GM19351 (cell line): ENCODE data around the gene TNFRSF25.
A peak's percentile ranks its signal among the peaks of the same experiment; 100 is the strongest.

Experiments
- ATAC-seq: cut with Tn5 transposase; IDR thresholded peaks from one replicate; pipeline ENCODE4 v1.9.1; 2021; ENCODE audit warnings: mild to moderate bottlenecking, moderate library complexity; ENCODE audit not compliant: unreplicated experiment

The TNFRSF25 gene

GRCh38 chr1:6488602-6489382 lies 22.8 kb upstream of the TNFRSF25 start:
- ATAC-seq: no peak

DNA sequence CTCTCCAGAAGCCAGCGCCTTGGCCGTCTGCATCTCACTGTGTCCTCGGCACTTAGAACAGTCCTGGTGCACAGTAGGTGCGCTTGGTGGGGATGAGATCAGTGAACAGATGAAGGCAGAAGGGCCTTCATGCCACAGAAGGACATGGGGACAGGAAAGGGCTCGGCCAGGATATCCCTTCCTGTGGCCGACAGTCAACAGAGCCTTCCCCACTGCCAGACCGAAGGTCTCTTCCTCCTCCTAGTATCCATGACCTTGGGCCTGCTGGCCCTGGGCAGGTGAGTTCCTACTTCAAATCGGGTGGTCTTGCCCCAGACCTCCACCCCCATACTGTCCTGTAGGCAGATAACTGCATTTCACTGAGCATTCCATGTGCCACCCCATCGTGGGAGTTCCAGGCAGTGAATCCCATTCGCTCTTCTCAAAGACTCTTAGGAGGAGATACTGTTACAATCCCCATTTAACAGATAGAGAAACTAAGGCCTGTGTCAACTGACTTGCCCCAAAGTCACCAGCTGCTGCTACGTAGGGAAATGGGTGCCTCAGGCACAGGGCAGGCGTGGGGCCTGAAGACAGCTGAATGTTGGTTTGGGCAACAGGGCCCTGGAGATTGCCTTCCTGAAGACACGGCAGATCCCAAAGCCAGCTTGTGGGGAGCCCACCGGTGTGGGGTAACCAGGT lies 22.0 kb upstream of the TNFRSF25 start:
- ATAC-seq: no peak

- ATAC-seq: peak; percentile 55
Measured at GRCh38 chr1:6486433-6487011, 20.5 kb upstream of the TNFRSF25 start.

- no peak for ATAC-seq
Measured at GRCh38 chr1:6485168-6486101, 19.5 kb upstream of the TNFRSF25 start.

DNA sequence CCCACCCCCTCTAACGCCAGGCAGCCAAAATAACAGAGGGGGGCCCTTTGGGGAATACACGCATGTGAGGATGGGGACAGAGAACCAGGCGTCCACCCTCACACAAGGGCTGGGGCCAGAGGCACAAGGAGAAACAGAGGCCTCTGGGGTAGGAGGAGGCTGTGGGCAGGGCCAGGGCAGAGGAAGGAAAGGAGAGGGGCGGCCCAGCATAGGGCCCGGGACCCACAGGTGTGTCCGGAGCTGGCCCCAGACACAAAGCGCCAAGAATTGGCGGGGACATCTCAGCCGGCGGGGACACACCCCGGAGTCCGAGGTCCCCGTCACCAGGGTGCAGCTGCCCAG lies 18.8 kb upstream of the TNFRSF25 start:
- no peak for ATAC-seq

DNA sequence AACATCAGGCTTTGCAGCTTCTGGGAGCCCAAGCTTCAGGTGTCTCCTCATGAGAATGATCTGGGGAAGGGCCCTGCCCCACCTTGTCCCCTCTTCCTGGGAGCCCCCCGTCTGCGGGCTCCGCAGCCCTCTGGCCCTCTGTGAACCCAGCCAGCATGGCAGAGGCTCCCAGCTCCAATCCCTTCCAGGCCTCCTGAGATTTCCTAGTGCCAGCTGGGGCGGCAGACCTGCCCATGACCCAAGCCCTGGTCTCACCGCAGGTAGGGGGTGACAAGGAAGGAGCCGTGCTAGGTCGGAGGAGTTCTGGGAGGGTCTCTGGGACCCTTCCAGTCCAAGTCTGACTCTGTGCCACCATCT lies 17.8 kb upstream of the TNFRSF25 start:
- no peak for ATAC-seq

DNA sequence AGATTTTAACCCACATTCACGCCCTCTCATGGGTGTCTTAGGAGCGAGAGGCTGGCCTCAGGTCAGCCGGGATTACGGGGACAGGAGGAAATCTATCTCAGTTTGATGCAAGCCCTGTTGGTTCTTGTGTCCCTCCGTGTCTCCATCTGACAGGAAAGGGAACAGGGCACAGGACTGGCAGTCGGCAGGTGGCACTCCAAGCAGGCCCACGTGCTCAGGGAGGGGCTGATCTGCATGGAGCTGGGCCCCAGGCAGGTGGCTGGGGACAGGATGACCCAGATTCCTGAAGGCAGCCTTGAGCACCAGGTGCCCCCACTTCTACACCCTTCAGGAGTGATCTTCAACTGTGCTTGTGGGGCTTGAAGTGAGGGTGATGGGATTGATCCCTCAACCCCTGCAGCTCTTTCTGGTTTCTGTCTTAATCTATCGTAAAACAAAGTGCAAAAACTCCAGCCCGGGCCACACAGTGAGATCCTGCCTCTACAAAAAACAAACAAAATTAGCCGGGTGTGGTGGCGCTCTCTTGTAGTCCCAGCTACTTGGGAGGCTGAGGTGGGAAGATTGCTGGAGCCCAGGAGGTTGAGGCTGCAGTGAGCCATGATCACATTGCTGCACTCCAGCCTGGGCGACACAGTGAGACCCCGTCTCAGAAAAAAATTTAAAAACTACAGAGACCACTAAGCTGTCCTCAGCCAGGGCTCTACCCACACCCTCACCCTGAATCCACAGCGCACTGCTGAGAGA lies 17.2 kb upstream of the TNFRSF25 start:
- ATAC-seq: no peak

GRCh38 chr1:6481820-6482219 lies 15.8 kb upstream of the TNFRSF25 start:
- ATAC-seq: no peak

DNA sequence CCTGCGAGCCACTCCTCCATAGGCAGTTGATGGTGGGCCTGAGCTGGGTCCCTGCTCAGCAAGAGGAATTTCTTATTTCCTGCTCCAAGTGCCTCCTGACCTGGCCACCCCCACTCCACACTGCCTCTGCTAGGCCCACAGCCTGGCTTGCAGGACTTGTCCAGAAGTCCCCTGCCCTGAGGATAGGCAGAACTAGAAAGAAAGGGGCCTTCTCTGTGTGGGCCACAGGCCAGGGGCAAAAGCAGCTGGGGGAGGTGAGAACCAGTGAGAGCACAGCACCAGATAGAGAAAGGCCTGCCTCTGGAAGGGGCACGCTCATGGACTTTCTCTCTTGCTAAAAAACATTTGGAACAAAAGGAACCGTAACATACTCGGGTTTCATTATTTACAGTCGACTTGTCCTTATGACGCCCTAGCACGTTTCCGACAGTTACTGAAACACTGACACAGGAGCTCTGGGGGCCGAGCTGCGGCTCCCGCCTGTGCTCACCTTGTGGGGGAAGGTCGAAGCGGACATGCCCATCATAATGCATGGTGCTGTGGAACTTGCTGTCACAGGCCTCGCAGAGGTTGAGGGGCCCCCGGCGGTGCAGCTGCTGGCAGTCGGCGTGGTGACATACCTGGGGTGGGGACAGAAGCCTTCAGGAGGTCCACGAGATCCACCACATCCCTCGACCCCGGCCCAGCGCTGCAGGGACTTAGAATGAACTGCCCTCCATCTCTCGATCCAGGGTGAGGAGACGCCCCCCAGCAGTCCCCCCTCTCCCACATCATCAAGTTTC lies 11.3 kb upstream of the TNFRSF25 start:
- ATAC-seq: no peak

GRCh38 chr1:6476483-6476882 lies 10.5 kb upstream of the TNFRSF25 start:
- ATAC-seq: no peak

GRCh38 chr1:6475381-6476133 lies 9.6 kb upstream of the TNFRSF25 start:
- ATAC-seq: no peak

DNA sequence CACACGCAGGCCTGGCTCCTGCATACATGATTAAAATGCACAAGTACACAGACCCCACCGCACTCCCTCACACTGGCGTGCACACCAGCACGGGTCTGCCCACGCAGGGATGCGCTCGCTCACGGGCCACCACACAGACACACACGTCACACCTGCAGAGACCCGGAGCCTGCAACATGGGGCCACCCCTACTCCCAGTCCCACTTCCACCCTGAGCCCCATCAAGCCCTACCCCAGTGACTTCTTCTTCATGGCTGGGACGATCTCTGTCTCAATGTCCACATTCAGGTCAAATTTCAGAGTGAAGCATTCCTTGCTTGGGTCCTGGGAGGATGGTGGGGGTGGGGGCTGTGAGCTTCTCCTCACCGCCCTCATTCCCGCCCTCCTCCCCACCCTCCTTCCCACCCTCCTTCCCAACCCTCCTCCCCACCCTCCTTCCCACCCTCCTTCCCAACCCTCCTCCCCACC lies 8.9 kb upstream of the TNFRSF25 start:
- no peak for ATAC-seq

DNA sequence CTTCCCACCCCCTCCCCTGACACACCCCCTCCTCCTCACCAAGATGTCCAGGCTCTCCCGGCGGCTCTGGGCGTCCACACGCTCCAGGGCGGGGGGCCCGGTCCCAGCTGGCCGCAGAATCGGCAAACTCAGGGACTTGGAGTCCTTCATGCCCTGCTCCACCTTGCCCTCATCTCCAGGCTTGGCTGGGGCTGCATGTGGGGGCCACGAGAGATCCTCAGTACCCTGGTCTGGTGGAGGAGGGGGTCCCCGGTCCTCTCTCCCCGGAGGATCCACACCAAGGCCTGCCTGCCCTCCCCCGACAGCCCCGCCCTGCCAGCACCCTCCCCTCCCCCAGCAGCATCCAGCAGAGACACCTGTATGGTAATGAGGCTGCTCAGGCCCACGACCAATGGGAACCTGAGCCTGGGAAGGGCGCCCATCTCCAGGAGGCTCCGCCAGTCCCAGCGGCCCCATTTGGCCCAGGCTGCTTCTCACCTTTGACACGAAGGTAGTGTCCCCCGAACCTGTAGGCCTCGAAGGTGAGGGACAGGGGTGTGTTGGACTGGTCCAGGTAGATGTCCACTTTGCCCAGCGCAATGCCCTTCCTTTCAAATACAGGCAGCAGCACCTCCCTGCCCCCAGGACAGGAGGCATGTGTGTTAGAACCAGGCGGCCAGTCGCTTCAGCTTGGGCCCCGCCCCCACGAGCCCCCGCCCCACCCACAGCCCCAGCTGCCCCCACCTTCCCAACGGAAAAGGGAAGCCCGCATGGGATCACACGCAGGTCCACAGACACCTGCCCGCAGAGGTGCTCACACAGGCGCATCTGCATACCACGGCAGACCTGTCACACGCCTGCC lies 8.2 kb upstream of the TNFRSF25 start:
- ATAC-seq: no peak

- ATAC-seq: no peak
Measured at GRCh38 chr1:6473156-6473555, 7.2 kb upstream of the TNFRSF25 start.

GRCh38 chr1:6472391-6472790 lies 6.4 kb upstream of the TNFRSF25 start:
- ATAC-seq: no peak

- no peak for ATAC-seq
Measured at GRCh38 chr1:6471970-6472368, 6.0 kb upstream of the TNFRSF25 start.

DNA sequence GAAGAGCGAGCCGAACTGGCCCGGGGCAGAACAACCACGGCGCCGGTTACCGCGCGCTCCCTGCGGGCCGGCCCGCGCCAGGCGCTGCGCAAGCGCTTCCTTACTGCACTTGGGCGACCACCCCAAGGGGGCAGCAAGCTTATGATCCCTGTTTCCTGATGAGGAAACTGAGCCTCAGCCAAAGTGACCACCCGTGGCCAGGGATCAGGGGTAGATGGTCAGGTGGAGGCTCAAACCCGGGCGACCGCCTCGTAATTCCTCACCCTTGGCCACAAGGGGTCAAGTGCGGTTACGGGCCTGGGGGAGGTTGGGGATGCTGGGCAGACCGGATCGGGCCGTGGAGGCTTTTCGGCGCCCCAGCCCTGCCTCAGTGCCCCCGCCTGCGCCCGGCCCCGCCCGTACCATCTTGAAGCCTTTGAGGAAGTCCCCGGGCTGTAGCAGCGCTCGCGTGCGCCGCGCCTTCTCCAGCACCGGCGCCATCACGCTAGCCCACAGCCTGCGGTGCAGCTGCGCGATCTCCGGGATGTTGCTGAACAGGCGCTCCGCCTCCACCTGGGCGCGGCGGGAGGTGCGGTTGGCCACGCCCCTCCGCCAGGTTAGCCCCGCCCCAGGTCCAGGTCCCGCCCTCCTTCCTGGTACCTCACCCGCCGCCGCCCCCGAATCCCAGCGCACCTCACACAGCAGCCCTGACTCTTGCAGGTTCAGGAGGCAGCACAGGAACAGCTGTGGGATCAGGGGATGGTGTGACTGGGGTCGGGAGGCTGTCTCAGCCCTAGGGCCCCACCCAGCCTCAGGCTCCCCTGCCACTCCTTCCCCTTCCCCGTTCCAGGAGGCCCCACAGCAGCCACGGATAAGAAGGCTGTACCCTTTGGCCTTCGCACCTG lies 5.4 kb upstream of the TNFRSF25 start:
- ATAC-seq: no peak
